GM18867 (cell line): ENCODE measurements around the gene TCF7L2.

Experiments used
- ATAC-seq: cut with Tn5 transposase; IDR thresholded peaks from one replicate; pipeline ENCODE4 v1.9.1; 2021; ENCODE audit warnings: mild to moderate bottlenecking, moderate library complexity; ENCODE audit not compliant: unreplicated experiment

The TCF7L2 gene

GRCh38 chr10:113111900-113112853, 162.1 kb downstream of the TCF7L2 start:
- ATAC-seq, result no peak

DNA sequence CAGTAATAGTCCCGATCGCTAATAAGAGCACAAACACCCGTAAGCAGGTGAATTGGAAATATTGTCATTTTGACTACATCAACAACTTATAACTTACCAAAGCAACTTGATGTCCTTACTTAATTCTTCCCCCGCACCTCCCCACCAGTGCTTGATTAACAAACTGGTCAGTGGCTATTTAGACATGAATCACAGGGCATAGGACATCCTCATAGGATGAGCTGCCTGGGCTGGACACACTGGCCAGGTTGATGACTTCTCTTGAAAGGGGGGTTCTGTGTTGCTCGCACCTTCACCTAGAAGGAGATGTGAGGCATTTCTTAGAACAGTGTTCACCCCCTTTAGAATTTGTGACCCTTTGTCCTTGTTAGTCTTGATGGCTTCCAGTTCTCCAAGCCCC, 163.2 kb downstream of the TCF7L2 start:
- no peak for ATAC-seq

GRCh38 chr10:113113918-113114317, 163.9 kb downstream of the TCF7L2 start:
- no peak for ATAC-seq

DNA sequence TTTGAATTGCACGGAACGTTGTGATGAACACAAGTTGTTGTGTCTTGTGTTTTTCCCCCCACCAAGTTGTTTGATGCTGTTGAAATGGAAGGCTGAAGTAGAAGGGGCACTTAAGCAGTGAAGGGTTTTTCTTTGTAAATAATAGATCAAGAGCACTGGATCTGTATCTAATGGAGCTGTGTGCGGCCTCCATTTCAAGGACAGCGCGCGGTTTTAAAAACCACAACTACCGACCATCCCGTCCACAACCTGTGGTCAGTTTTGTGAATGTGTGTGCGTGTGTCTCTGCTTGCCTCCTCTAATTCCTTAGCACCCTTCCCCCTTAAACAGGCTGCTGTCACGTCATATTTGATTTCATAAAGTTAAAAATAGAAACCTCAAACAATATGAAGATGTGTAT, 165.5 kb downstream of the TCF7L2 start:
- no peak for ATAC-seq

DNA sequence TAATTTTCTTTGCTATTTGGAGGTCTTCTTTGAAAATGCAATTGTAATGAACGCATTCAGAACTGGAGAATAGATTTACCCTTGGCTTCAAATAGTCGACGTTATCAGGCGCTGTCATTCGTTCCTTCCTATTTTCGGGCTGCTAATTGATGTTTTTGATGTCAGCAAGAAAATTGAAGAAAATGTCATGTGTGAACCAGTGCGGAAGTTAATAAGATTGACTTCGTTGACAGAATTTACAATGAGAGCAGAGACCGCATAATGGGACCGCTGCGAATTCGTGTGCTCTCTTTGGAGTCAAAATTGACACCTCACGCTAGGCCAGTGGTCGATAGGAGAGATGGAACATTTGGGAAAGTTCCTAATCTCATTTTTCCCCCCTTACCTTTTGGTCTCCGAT, 168.8 kb downstream of the TCF7L2 start:
- ATAC-seq, result no peak

GRCh38 chr10:113119801-113120200, 169.8 kb downstream of the TCF7L2 start:
- no peak for ATAC-seq

GRCh38 chr10:113121153-113121552, 171.1 kb downstream of the TCF7L2 start:
- ATAC-seq, result no peak

DNA sequence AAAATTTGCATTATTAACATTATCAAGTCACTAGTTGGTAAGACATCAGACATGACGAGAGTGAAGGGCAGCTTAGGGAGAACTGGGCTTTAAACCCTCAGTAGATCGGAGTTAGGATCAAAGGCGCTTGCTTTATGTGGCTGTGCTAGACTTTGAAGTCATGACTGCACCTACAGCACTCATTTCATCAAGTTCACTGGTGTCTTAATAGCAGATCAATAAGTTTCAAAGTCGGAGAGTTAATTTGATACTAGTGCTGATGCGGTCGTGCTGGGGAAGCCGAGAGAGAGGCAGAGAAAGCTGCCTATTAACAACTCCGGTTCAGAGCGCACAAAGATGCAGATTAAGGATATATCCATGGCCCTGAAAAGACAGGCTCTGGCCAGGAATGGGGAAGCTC, 172.9 kb downstream of the TCF7L2 start:
- no peak for ATAC-seq

DNA sequence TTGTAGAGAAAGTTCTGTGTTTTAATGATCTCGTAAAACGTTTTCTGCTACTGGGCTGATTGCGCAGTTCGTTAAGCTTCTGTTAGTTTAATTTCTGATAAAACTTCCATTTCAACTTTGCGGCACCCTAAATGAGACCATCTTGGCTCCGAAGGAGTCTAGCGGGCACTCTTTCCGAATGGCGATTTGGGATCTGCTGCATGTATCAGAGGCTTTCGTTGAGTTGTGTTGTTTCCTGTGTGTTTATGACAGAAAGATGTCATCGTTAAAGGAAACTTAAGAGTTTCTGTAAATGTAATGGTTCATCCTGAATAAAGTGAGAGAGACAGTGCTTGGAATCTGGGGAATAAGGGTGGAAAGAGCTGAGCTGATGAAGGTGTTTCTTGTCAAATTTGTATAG, 174.7 kb downstream of the TCF7L2 start:
- ATAC-seq, result no peak

- no peak for ATAC-seq
Measured at GRCh38 chr10:113125612-113126011, 175.6 kb downstream of the TCF7L2 start.

GRCh38 chr10:113126229-113127201, 176.5 kb downstream of the TCF7L2 start:
- ATAC-seq, result no peak

DNA sequence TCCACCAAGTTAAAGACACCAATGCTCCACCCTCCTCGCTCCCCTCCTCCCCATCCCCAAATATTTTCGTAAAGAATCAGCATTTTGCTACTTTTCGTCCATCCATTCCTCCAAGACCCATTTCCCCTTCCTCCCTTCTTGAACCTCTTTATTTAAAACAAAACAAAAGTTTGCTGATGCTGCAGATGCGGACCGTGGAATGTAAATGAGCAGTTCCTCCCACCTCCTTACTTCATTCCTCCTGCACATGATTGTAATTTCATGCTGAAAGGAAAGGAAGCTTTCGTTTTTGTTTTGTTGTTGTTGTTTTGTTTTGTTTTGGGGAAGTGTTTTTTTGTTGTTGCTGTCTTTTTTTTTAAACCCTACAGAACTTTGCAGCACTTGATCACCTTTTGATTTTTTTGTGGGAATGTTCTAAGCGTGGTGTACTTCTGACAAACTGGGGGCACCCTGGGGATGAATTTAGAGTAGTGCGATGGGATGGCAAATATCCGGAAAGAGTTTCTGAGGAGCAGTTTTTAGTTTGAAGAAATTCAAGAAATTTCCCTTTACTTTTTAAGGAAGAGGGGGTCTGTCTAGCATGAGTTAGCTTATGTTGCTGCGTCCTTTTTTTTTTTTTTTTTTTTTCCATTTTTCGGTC, 177.3 kb downstream of the TCF7L2 start:
- no peak for ATAC-seq

DNA sequence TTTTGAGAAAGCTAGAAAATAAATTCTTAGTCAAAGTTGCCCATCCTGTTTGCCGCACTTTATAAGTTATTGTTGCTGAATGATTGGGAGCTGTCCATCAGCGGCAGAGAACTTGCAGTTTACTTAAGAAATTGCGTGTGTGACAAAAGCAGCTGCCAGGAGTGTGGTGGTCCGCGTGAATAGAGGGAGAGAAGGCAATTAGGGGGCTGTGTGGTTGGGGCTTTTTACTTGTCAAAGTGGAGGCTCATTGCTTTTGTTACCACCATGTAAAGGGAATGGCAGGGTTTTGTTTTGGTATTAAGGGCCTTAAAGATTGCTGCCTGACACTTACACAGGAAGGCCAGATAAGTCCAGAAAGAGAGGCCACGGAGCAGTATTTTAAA, 177.8 kb downstream of the TCF7L2 start:
- ATAC-seq, result no peak

DNA sequence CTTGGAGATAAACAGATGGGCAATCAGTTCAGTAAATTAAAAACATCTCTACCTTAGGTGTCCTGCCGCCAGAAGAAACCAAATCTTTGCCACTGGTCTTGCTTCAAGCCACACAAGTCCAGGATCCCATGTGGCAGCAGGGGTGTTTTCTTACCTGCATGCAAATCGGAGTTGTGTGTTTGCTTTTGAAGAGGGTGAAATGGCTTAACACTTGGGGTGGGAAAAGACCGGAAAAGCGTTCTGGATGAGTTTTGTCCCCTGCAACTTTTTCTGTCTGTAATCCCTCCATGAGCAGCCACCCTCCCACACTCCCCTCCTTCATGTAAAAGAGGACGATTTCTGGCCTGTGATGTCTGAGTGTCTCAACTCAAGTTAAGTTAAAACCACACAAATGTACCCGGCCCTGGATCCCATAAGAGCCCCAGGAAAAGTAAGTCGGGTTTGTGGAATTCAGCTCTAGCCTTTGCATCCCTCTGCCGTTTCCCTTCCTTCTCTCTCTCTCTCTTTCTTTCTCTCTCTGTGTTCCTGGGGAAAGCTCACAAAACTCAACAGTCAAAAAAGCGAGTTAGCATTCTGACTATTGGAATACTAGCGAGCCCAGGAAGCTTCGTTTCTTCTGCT, 178.5 kb downstream of the TCF7L2 start:
- ATAC-seq, result no peak

DNA sequence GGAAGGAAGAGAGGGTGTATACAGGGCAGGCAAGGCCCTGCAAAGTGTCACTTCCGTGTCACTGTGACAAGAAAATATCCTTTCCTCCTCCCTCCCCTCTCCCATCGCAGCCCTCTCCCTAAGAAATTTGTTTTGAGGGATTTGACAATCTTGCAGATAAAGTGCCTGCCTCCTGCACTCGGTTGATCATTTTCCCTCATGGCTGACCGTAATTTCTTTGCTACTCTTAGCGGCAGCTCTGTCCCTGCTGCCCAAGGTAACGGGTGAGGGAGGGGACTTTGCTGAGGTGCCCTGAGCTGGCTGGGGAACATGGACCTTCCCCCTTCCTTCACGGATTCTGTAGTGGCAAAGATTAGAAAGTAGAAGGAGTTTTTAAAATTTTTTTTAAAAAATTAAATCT, 179.1 kb downstream of the TCF7L2 start:
- ATAC-seq, result no peak

GRCh38 chr10:113130014-113130641, 180.1 kb downstream of the TCF7L2 start:
- no peak for ATAC-seq

DNA sequence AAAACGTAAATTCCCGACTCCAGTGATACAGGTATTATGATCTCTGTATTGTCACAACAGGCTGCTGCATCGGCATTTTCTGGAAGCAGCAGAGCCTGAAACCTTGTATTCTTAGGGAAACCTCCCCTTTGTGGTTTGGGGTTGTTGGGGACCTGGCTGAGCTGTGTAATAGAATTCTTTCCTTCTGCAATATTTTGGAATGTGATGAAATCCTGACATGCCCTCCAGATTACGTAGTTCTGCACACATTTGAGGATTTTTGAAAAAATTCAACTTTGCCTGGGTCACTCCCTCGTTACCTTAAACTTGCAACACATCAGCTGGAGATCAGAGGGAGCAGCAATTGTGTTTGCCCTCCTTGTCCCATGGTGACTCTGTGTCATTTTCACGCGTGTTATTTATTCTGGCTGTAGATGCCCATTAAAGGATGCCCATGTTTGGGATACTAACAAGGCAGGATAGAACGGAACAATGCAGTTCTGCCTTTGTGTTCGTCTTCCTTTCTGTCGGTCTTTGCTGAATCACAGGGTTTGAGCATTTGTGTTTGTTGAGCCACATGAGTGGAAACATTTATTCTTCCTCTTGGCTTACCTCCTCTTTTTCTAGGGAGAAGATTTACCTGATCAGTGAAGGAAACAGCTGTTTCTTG, 181.7 kb downstream of the TCF7L2 start:
- no peak for ATAC-seq

DNA sequence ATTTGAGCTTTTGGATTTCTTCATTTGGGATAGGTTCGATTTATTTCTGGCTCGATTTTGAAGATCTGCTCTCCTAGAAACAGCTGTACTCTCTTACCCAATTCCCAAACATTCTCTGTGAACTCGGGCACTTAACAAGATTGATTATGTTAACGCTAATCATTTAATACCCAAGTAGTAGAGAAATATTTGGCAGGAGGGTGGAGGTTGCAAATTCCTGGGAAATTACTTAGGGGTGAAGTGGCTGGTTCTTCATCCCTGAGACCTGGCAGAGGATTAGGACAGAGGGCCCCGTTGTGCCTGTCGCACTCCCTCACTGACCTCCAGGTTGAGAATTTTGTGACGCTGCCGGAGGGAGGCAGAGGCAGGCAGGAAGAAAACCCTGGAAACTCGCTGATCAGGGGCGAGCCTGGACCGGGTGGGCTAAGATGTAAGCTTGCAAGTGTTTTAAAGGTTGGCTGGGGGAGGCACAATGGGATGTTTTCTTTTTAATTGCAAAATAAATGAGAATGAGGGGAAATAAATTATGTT, 182.6 kb downstream of the TCF7L2 start:
- ATAC-seq, result no peak

GRCh38 chr10:113133497-113134115, 183.6 kb downstream of the TCF7L2 start:
- no peak for ATAC-seq
